ENCODE results near the gene HIRA. TPM values are rescaled to one million over a fixed set of nuclear protein-coding genes. Genes with fewer than 3 reads are reported as not detected.

Gene HIRA
- total and polyA plus RNA-seq, 2 of the 8 experiments (the other 6 are each of a cell fraction or from before 2014, with no cell fraction given): 34.9 to 67.2 TPM

GRCh38 chr22:19337137-19337536 lies 94.4 kb downstream of the HIRA start (continued):
- no peak for TF ChIP-seq CHD7 (IDR thresholded peaks at IDR 0.05; ENCODE audit: insufficient replicate concordance, low read length)
- no peak for TF ChIP-seq SP1 (IDR thresholded peaks at IDR 0.05; ENCODE audit: low read depth, low read length)
- no peak for TF ChIP-seq RAD21 (IDR thresholded peaks at IDR 0.05 in 1 of 2, conservative IDR thresholded peaks at IDR 0.05 in 1 of 2; ENCODE audit: low read depth in 2 of 2, low read length in 2 of 2)
- no peak for TF ChIP-seq SUZ12 (IDR thresholded peaks at IDR 0.05; ENCODE audit: low read length)
- TF ChIP-seq SIRT6 (IDR thresholded peaks at IDR 0.05; ENCODE audit: low read length): no peak
- TF ChIP-seq HDAC6 (IDR thresholded peaks at IDR 0.05; ENCODE audit: low read depth, low read length): no peak
- no peak for TF ChIP-seq BRCA1 (IDR thresholded peaks at IDR 0.05; ENCODE audit: low read depth, low read length)
- TF ChIP-seq CEBPB (IDR thresholded peaks at IDR 0.05; ENCODE audit: low read depth, low read length): no peak
